Trophoblast cell (in vitro differentiated cells and primary cell): ENCODE data around the gene IL1RL2.

Source experiments
- DNase-seq, 2 donors: peaks; one replicate each; pipeline ENCODE4 v3.0.0-alpha.2; 2016
- H2AFZ ChIP-seq: 2 replicates; pipeline ENCODE4 v1.6.1; 2013; ENCODE audit warnings: low read length, moderate library complexity, mild to moderate bottlenecking; ENCODE audit not compliant: insufficient read depth, poor library complexity
- H2AK5ac ChIP-seq: 2 replicates; pipeline ENCODE4 v1.6.1; 2013; ENCODE audit warnings: mild to moderate bottlenecking, low read length
- H2BK120ac ChIP-seq: 2 replicates; pipeline ENCODE4 v1.6.1; 2013; ENCODE audit warnings: low read length, mild to moderate bottlenecking, moderate library complexity; ENCODE audit not compliant: insufficient read depth, poor library complexity
- H2BK12ac ChIP-seq: 2 replicates; pipeline ENCODE4 v1.6.1; 2013; ENCODE audit warnings: mild to moderate bottlenecking, low read length, moderate library complexity
- H2BK5ac ChIP-seq: 2 replicates; pipeline ENCODE4 v1.6.1; 2013; ENCODE audit warnings: low read length, low read depth, moderate library complexity, mild to moderate bottlenecking; ENCODE audit not compliant: poor library complexity
- H3K14ac ChIP-seq: 2 replicates; pipeline ENCODE4 v1.6.1; 2013; ENCODE audit warnings: mild to moderate bottlenecking, low read length
- H3K18ac ChIP-seq: 2 replicates; pipeline ENCODE4 v1.6.1; 2013; ENCODE audit warnings: mild to moderate bottlenecking, low read length
- H3K23ac ChIP-seq: 2 replicates; pipeline ENCODE4 v1.6.1; 2013; ENCODE audit warnings: low read length
- H3K27ac ChIP-seq: 2 replicates; pipeline ENCODE4 v1.5.1; 2013; ENCODE audit warnings: low read depth, mild to moderate bottlenecking, inconsistent platforms, low read length, moderate library complexity
- H3K27me3 ChIP-seq: 2 replicates; pipeline ENCODE4 v1.6.1; 2013; ENCODE audit warnings: inconsistent platforms, mild to moderate bottlenecking, low read length, moderate library complexity; ENCODE audit not compliant: insufficient read depth
- H3K36me3 ChIP-seq, 2 experiments: 1 replicate in 1 of 2; 2 replicates in 1 of 2; pipeline ENCODE4 v1.6.1; 2013; ENCODE audit warnings: low read length in 2 of 2, mild to moderate bottlenecking in 2 of 2, moderate library complexity in 1 of 2; ENCODE audit not compliant: insufficient read depth in 2 of 2, control insufficient read depth in 1 of 2
- H3K4ac ChIP-seq: 2 replicates; pipeline ENCODE4 v1.6.1; 2013; ENCODE audit warnings: low read depth, mild to moderate bottlenecking, low read length, moderate library complexity
- H3K4me1 ChIP-seq, 2 experiments: 1 replicate in 1 of 2; 2 replicates in 1 of 2; pipeline ENCODE4 v1.6.1; 2013; ENCODE audit warnings: low read length in 2 of 2, mild to moderate bottlenecking in 2 of 2, moderate library complexity in 1 of 2; ENCODE audit not compliant: insufficient read depth in 2 of 2, control insufficient read depth in 1 of 2
- H3K4me2 ChIP-seq: 2 replicates; pipeline ENCODE4 v1.6.1; 2013; ENCODE audit warnings: inconsistent platforms, mild to moderate bottlenecking, low read length, moderate library complexity
- H3K4me3 ChIP-seq: 2 replicates; pipeline ENCODE4 v1.5.1; 2013; ENCODE audit warnings: mild to moderate bottlenecking, low read depth, low read length, inconsistent platforms
- H3K79me1 ChIP-seq: one replicate; pipeline ENCODE4 v1.6.1; 2013; ENCODE audit warnings: low read length
- H3K79me2 ChIP-seq: 2 replicates; pipeline ENCODE4 v1.6.1; 2013; ENCODE audit warnings: low read length, mild to moderate bottlenecking; ENCODE audit not compliant: control insufficient read depth, insufficient read depth, poor library complexity
- H3K9ac ChIP-seq: 2 replicates; pipeline ENCODE4 v1.6.1; 2013; ENCODE audit warnings: mild to moderate bottlenecking, low read length
- H3K9me3 ChIP-seq: 2 replicates; pipeline ENCODE4 v1.6.1; 2013; ENCODE audit warnings: low read depth, mild to moderate bottlenecking, control low read depth, inconsistent platforms, low read length; ENCODE audit not compliant: insufficient read depth
- H4K12ac ChIP-seq: 2 replicates; pipeline ENCODE4 v1.6.1; 2013; ENCODE audit warnings: low read depth, mild to moderate bottlenecking, low read length, moderate library complexity
- H4K8ac ChIP-seq: 2 replicates; pipeline ENCODE4 v1.6.1; 2013; ENCODE audit warnings: low read depth, mild to moderate bottlenecking, low read length, moderate library complexity
- H4K91ac ChIP-seq: one replicate; pipeline ENCODE4 v1.6.1; 2013; ENCODE audit warnings: low read depth, mild to moderate bottlenecking, low read length, moderate library complexity
- WGBS: extraction: QIAGEN DNeasy Blood & Tissue Kit; methylation state at CpG from one replicate; pipeline ENCODE4 v1.1.7; 2013; ENCODE audit warnings: missing lambda C conversion rate; ENCODE audit not compliant: insufficient read length, insufficient coverage; ENCODE audit errors: extremely low coverage; 5-methylcytosine and 5-hydroxymethylcytosine counted together

Gene IL1RL2

GRCh38 chr2:102191501-102191900 is 4.7 kb downstream of the IL1RL2 start:
- Histone ChIP-seq H2BK5ac (no peak overlapping the region), H4K8ac (no peak overlapping the region), H3K18ac (no peak overlapping the region), H2AFZ (no peak overlapping the region), H3K79me2 (no peaks in the 10 kb centered on the region), H4K91ac (no peak overlapping the region), H2AK5ac (no peak overlapping the region), H2BK12ac (no peak overlapping the region), H3K27me3 (no peaks in the 10 kb centered on the region), H3K27ac (no peak overlapping the region), H3K4me1 (no peaks in the 10 kb centered on the region), H3K4me2 (no peak overlapping the region), H2BK120ac (no peak overlapping the region), H4K12ac (no peak overlapping the region), H3K14ac (no peak overlapping the region), H3K36me3 (no peaks in the 10 kb centered on the region), H3K23ac (no peak overlapping the region), H3K9me3 (no peaks in the 10 kb centered on the region), H3K9ac (no peak overlapping the region), H3K79me1 (no peaks in the 10 kb centered on the region), H3K4ac (no peak overlapping the region), H3K4me3 (no peak overlapping the region)
- no CpG with 5 or more reads among the region's 1 CpG for WGBS
- DNase-seq: peak; percentile 41 to 67

GRCh38 chr2:102193074-102193473 is 6.3 kb downstream of the IL1RL2 start:
- no peak overlapping the region for H2BK12ac ChIP-seq
- H3K27ac ChIP-seq: no peak overlapping the region
- no peak overlapping the region for H4K91ac ChIP-seq
- no peak overlapping the region for H2BK5ac ChIP-seq
- no peak overlapping the region for H3K4me2 ChIP-seq
- no peak overlapping the region for H4K8ac ChIP-seq
- no peak overlapping the region for H2AK5ac ChIP-seq
- no peaks in the 10 kb centered on the region for H3K27me3 ChIP-seq
- no peaks in the 10 kb centered on the region for H3K36me3 ChIP-seq
- no peak overlapping the region for H3K4ac ChIP-seq
- no peak overlapping the region for H3K9ac ChIP-seq
- H3K14ac ChIP-seq: no peak overlapping the region
- WGBS: no CpG with 5 or more reads among the region's 1 CpG
- no peak overlapping the region for H2AFZ ChIP-seq
- no peaks in the 10 kb centered on the region for H3K79me2 ChIP-seq
- H3K9me3 ChIP-seq: no peaks in the 10 kb centered on the region
- H3K18ac ChIP-seq: no peak overlapping the region
- no peaks in the 10 kb centered on the region for H3K79me1 ChIP-seq
- H4K12ac ChIP-seq: no peak overlapping the region
- no peak overlapping the region for H3K4me3 ChIP-seq
- H2BK120ac ChIP-seq: no peak overlapping the region
- peak; percentile 17 to 74 for DNase-seq
- H3K4me1 ChIP-seq: peaks cover 0 to 4% of the 10 kb centered on the region in 2 experiments
- no peak overlapping the region for H3K23ac ChIP-seq

GRCh38 chr2:102194609-102195268 is 7.9 kb downstream of the IL1RL2 start:
- H2BK120ac ChIP-seq: no peak overlapping the region
- no peaks in the 10 kb centered on the region for H3K79me1 ChIP-seq
- no peaks in the 10 kb centered on the region for H3K9me3 ChIP-seq
- H4K8ac ChIP-seq: no peak overlapping the region
- H3K36me3 ChIP-seq: no peaks in the 10 kb centered on the region
- no peak overlapping the region for H4K12ac ChIP-seq
- H3K14ac ChIP-seq: no peak overlapping the region
- no CpG with 5 or more reads among the region's 5 CpGs for WGBS
- no peak overlapping the region for H2AFZ ChIP-seq
- no peak overlapping the region for H2AK5ac ChIP-seq
- H3K79me2 ChIP-seq: no peaks in the 10 kb centered on the region
- H3K23ac ChIP-seq: no peak overlapping the region
- DNase-seq: no peak
- no peak overlapping the region for H3K27ac ChIP-seq
- H3K4me2 ChIP-seq: no peak overlapping the region
- H3K9ac ChIP-seq: no peak overlapping the region
- H3K4ac ChIP-seq: no peak overlapping the region
- no peak overlapping the region for H3K4me3 ChIP-seq
- H3K27me3 ChIP-seq: no peaks in the 10 kb centered on the region
- H3K4me1 ChIP-seq: peaks cover 0 to 4% of the 10 kb centered on the region in 2 experiments
- H4K91ac ChIP-seq: no peak overlapping the region
- no peak overlapping the region for H3K18ac ChIP-seq
- no peak overlapping the region for H2BK12ac ChIP-seq
- H2BK5ac ChIP-seq: no peak overlapping the region

DNA sequence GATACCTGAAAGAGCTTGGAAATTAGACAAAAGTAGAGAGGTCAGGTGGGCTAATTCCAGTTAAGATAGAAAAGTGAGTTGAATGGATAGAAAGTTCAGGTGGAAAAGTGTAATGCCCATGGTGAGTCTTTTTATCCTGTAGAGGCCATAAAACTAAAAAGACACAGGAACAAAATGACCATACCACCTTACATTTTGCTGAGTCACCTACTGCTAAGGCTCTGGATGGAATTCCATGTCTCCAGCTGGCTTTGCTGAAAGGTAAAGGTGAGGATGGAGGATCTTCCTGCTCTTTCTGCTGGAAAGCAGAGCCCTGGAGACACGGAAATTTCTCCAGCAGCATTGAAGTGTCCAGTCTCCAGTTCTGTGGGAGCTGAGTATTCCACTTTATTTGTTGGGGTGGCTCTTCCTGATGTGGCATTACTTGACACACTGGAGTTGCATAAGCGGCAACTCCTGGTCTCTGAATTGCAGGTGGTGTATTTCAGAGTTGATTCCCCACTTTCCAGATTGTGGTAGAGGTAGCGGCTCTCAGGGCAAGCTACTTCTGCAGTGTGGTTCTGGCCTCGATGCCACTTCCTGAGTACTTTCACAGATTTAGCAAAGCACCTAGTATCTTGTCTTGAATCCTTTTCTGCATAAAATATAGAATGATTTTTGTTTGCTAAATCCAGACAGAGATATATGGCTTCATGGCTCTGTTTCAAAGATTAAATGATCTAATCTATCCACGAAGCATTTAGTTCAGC is 10.7 kb downstream of the IL1RL2 start:
- H4K91ac ChIP-seq: no peak overlapping the region
- no peak overlapping the region for H4K8ac ChIP-seq
- WGBS: no CpG with 5 or more reads among the region's 5 CpGs
- H3K18ac ChIP-seq: no peak overlapping the region
- H2BK120ac ChIP-seq: no peak overlapping the region
- no peak overlapping the region for H2BK12ac ChIP-seq
- no peaks in the 10 kb centered on the region for H3K79me1 ChIP-seq
- no peaks in the 10 kb centered on the region for H3K9me3 ChIP-seq
- no peaks in the 10 kb centered on the region for H3K79me2 ChIP-seq
- DNase-seq: no peak
- peaks cover 0 to 7% of the 10 kb centered on the region in 2 experiments for H3K4me1 ChIP-seq
- H4K12ac ChIP-seq: no peak overlapping the region
- no peak overlapping the region for H2AFZ ChIP-seq
- H3K23ac ChIP-seq: no peak overlapping the region
- no peak overlapping the region for H3K9ac ChIP-seq
- H3K4me2 ChIP-seq: no peak overlapping the region
- H3K14ac ChIP-seq: no peak overlapping the region
- no peak overlapping the region for H3K27ac ChIP-seq
- no peak overlapping the region for H2AK5ac ChIP-seq
- no peak overlapping the region for H3K4ac ChIP-seq
- no peak overlapping the region for H3K4me3 ChIP-seq
- no peak overlapping the region for H2BK5ac ChIP-seq
- no peaks in the 10 kb centered on the region for H3K27me3 ChIP-seq
- H3K36me3 ChIP-seq: no peaks in the 10 kb centered on the region
